HCT116 (cell line): ENCODE results near the gene ZNF782. TPM values are rescaled to one million over a fixed set of nuclear protein-coding genes. Genes with fewer than 3 reads are reported as not detected.

Source experiments
- ATAC-seq: fragments of 200-7000 bp; cut with Tn5 transposase; 2 replicates; pipeline ENCODE4 v1.9.1; 2020; ENCODE audit warnings: mild to moderate bottlenecking, moderate library complexity
- BruUV-seq: library from RNA; stranded (reverse); fragments of 400-500 nt; replicated peaks from 2 replicates; lab custom pipeline; 2021; lab: Mats Ljungman, UMichigan
- CTCF ChIA-PET: fragments of 300-600 bp; sonication (Branson Sonifier 250); formaldehyde crosslinking; loops from one replicate; lab custom pipeline; 2021; ENCODE audit warnings: antibody characterized with exemption; lab: Charles Lee
- POLR2A ChIA-PET: fragments of 300-600, 350-600 bp; sonication (Branson Sonifier 250); formaldehyde crosslinking; loops from one replicate; lab custom pipeline; 2021; ENCODE audit warnings: antibody characterized with exemption; lab: Charles Lee
- RAD21 ChIA-PET, 2 experiments: fragments of 300-600 bp; sonication (Branson Sonifier 250); formaldehyde crosslinking; loops; one replicate each; lab custom pipeline; 2023; ENCODE audit warnings: low total read pairs in 2 of 2; ENCODE audit not compliant: uncharacterized antibody in 2 of 2, unreplicated experiment in 2 of 2, low non-redundant PET in 1 of 2; lab: Charles Lee
- DNase-seq: peaks from one replicate; pipeline ENCODE4 v3.0.0-alpha.2; 2010; ENCODE audit warnings: low read depth, low spot score
- H2AFZ ChIP-seq: fragments of 200-600 bp; shearing (Covaris generic), sonication (generic); 2 replicates; pipeline ENCODE4 v1.6.1; 2017; ENCODE audit warnings: low read depth, mixed run types, mixed read lengths, antibody characterized with exemption, low read length; ENCODE audit not compliant: poor library complexity, severe bottlenecking
- H3K27ac ChIP-seq: 2 replicates; pipeline ENCODE4 v1.5.1; 2012; ENCODE audit warnings: low read depth, low read length
- H3K27me3 ChIP-seq: fragments of 200-600 bp; sonication (generic); 2 replicates; pipeline ENCODE4 v1.6.1; 2016; ENCODE audit warnings: mixed run types, low read length, mixed read lengths; ENCODE audit not compliant: insufficient read depth
- H3K36me3 ChIP-seq, 2 experiments: fragments of 200-500 bp in 1 of 2; fragments of 200-600 bp in 1 of 2; sonication (Bioruptor generic) in 1 of 2; sonication (generic) in 1 of 2; 2 replicates each; pipeline versions ENCODE4 v1.5.1 to v1.6.1; 2014 to 2016; ENCODE audit warnings: low read length in 2 of 2, inconsistent platforms in 1 of 2, mixed read lengths in 1 of 2, mixed run types in 1 of 2; ENCODE audit not compliant: insufficient read depth in 2 of 2, control insufficient read depth in 1 of 2
- H3K4me1 ChIP-seq, 2 experiments: fragments of 200-600 bp in 1 of 2; sonication (generic) in 1 of 2; 2 replicates each; pipeline versions ENCODE4 v1.5.1 to v1.6.1; 2012 to 2017; ENCODE audit warnings: low read length in 2 of 2, inconsistent platforms in 1 of 2, mild to moderate bottlenecking in 1 of 2, mixed read lengths in 1 of 2, mixed run types in 1 of 2, moderate library complexity in 1 of 2; ENCODE audit not compliant: insufficient read depth in 2 of 2, control insufficient read depth in 1 of 2
- H3K4me2 ChIP-seq: fragments of 200-600 bp; sonication (generic); 2 replicates; pipeline ENCODE4 v1.6.1; 2017; ENCODE audit warnings: mixed run types, low read length, mixed read lengths
- H3K4me3 ChIP-seq, 2 experiments: fragments of 200-600 bp in 1 of 2; sonication (generic) in 1 of 2; replicated peaks in 1 of 2; 2 replicates each; pipeline ENCODE4 v1.5.1; 2011 to 2016; ENCODE audit warnings: low read length in 2 of 2, control low read depth in 1 of 2, low read depth in 1 of 2, mild to moderate bottlenecking in 1 of 2, mixed read lengths in 1 of 2, mixed run types in 1 of 2
- H3K79me2 ChIP-seq: fragments of 200-600 bp; sonication (generic); 2 replicates; pipeline ENCODE4 v1.6.1; 2017; ENCODE audit warnings: mild to moderate bottlenecking, mixed run types, low read length, moderate library complexity, mixed read lengths; ENCODE audit not compliant: insufficient read depth
- H3K9ac ChIP-seq: fragments of 200-600 bp; sonication (generic); 2 replicates; pipeline ENCODE4 v1.6.1; 2016; ENCODE audit warnings: low read length, mixed read lengths
- H3K9me2 ChIP-seq: fragments of 200-600 bp; sonication (generic), shearing (Covaris generic); 2 replicates; pipeline ENCODE4 v1.6.1; 2017; ENCODE audit warnings: mixed run types, mild to moderate bottlenecking, moderate library complexity; ENCODE audit not compliant: insufficient read depth
- H3K9me3 ChIP-seq, 2 experiments: fragments of 200-500 bp in 1 of 2; fragments of 200-600 bp in 1 of 2; sonication (Bioruptor generic) in 1 of 2; sonication (generic) in 1 of 2; 2 replicates each; pipeline ENCODE4 v1.6.1; 2014 to 2017; ENCODE audit warnings: low read length in 2 of 2, mixed read lengths in 2 of 2, inconsistent platforms in 1 of 2, low read depth in 1 of 2, mild to moderate bottlenecking in 1 of 2, mixed run types in 1 of 2, moderate library complexity in 1 of 2; ENCODE audit not compliant: control insufficient read depth in 1 of 2, insufficient read depth in 1 of 2
- H4K20me1 ChIP-seq: fragments of 200-600 bp; sonication (generic), shearing (Covaris generic); 2 replicates; pipeline ENCODE4 v1.6.1; 2017; ENCODE audit warnings: mixed run types, mild to moderate bottlenecking, moderate library complexity; ENCODE audit not compliant: insufficient read depth
- ATF3 ChIP-seq: IDR thresholded peaks from 2 replicates; pipeline ENCODE4 v1.6.1; 2012
- CBX3 ChIP-seq: IDR thresholded peaks from 2 replicates; pipeline ENCODE4 v1.6.1; 2012; ENCODE audit warnings: low read depth
- CTCF ChIP-seq, 3 experiments: fragments of 200-600 bp in 1 of 3; sonication (generic) in 1 of 3; IDR thresholded peaks in 2 of 3; conservative IDR thresholded peaks in 1 of 3; 2 replicates each; pipeline ENCODE4 v1.5.1; 2012 to 2017; ENCODE audit warnings: low read depth in 2 of 3, low read length in 2 of 3, antibody characterized with exemption in 1 of 3, borderline replicate concordance in 1 of 3, control low read depth in 1 of 3, mild to moderate bottlenecking in 1 of 3, mixed read lengths in 1 of 3, mixed run types in 1 of 3, moderate library complexity in 1 of 3; ENCODE audit not compliant: insufficient read depth in 1 of 3
- EGR1 ChIP-seq: IDR thresholded peaks from 2 replicates; pipeline ENCODE4 v1.6.1; 2012; ENCODE audit warnings: low read depth
- ELF1 ChIP-seq: IDR thresholded peaks from 2 replicates; pipeline ENCODE4 v1.6.1; 2012; ENCODE audit warnings: low read depth, borderline replicate concordance
- EZH2 ChIP-seq: fragments of 200-600 bp; sonication (generic); IDR thresholded peaks from 2 replicates; pipeline ENCODE4 v1.6.1; 2017; ENCODE audit warnings: antibody characterized with exemption, mixed run types
- EZH2phosphoT487 ChIP-seq: fragments of 200-600 bp; IDR thresholded peaks from 2 replicates; pipeline ENCODE4 v1.6.1; 2018; ENCODE audit warnings: antibody characterized with exemption, borderline replicate concordance
- FOSL1 ChIP-seq: IDR thresholded peaks from 2 replicates; pipeline ENCODE4 v1.6.1; 2012; ENCODE audit warnings: low read depth
- MAX ChIP-seq: IDR thresholded peaks from 2 replicates; pipeline ENCODE4 v1.6.1; 2012
- POLR2A ChIP-seq: IDR thresholded peaks from 2 replicates; pipeline ENCODE4 v1.7.0; 2011; ENCODE audit warnings: borderline replicate concordance; ENCODE audit not compliant: insufficient read depth, insufficient read length; ENCODE audit errors: extremely low read depth
- RAD21 ChIP-seq: IDR thresholded peaks from 2 replicates; pipeline ENCODE4 v1.6.1; 2012; ENCODE audit warnings: low read depth, mild to moderate bottlenecking
- REST ChIP-seq: IDR thresholded peaks from 2 replicates; pipeline ENCODE4 v1.6.1; 2012; ENCODE audit warnings: low read depth
- SIN3A ChIP-seq: IDR thresholded peaks from 2 replicates; pipeline ENCODE4 v1.6.1; 2012; ENCODE audit warnings: low read depth
- SRF ChIP-seq: IDR thresholded peaks from 2 replicates; pipeline ENCODE4 v1.6.1; 2012; ENCODE audit warnings: low read depth
- TCF7L2 ChIP-seq: IDR thresholded peaks from 2 replicates; pipeline ENCODE4 v1.7.0; 2011; ENCODE audit warnings: borderline replicate concordance, inconsistent platforms; ENCODE audit not compliant: insufficient read depth, insufficient read length; ENCODE audit errors: extremely low read depth
- YY1 ChIP-seq: IDR thresholded peaks from 2 replicates; pipeline ENCODE4 v1.6.1; 2011; ENCODE audit warnings: low read length, low read depth, moderate library complexity, mild to moderate bottlenecking; ENCODE audit not compliant: insufficient replicate concordance; ENCODE audit errors: extremely low read depth
- ZBTB33 ChIP-seq: IDR thresholded peaks from 2 replicates; pipeline ENCODE4 v1.6.1; 2011; ENCODE audit warnings: mild to moderate bottlenecking, low read length, moderate library complexity; ENCODE audit not compliant: insufficient replicate concordance; ENCODE audit errors: extremely low read depth
- ZFX ChIP-seq: fragments of 450-650 bp; IDR thresholded peaks from 2 replicates; pipeline ENCODE4 v1.6.1; 2017
- ZNF274 ChIP-seq: fragments of 200-500 bp; sonication (Bioruptor generic); IDR thresholded peaks from 2 replicates; pipeline ENCODE4 v1.6.1; 2014; ENCODE audit warnings: mild to moderate bottlenecking, low read depth, low read length, inconsistent platforms
- intact Hi-C: fragments of 100-400 bp; cut with micrococcal nuclease; formaldehyde crosslinking; loops from 2 replicates; pipeline ENCODE4 v1.10.0; 2022
- total RNA-seq: library from RNA; stranded (reverse); gene quantifications from one replicate; pipeline ENCODE4 v1.2.1, GENCODE V29; 2021; ENCODE audit not compliant: unreplicated experiment

Gene ZNF782
- total RNA-seq, 1 experiment from 2014 or later = 3.7 TPM

- BruUV-seq = no TSS peak
- Histone ChIP-seq H3K27me3 (no peaks in the 10 kb centered on the region), H3K4me2 (no peak overlapping the region), H3K79me2 (no peaks in the 10 kb centered on the region), H3K36me3 (no peaks in the 10 kb centered on the region), H3K9ac (no peak overlapping the region), H4K20me1 (no peaks in the 10 kb centered on the region), H3K4me1 (no peaks in the 10 kb centered on the region), H3K9me3 (peaks cover 4 to 6% of the 10 kb centered on the region in 2 experiments; a peak in 2 of 4 replicates), H3K4me3 (no peak overlapping the region), H3K27ac (no peak overlapping the region), H3K9me2 (no peaks in the 10 kb centered on the region), H2AFZ (no peak overlapping the region)
- DNase-seq (no peak), ATAC-seq (no peak)
- ChIA-PET CTCF (no interaction called here), POLR2A (no interaction called here), RAD21 (no interaction called here)
- TF ChIP-seq ELF1 = no peak
- no peak for TF ChIP-seq MAX
- TF ChIP-seq FOSL1 = no peak
- TF ChIP-seq EGR1 = no peak
- no peak for TF ChIP-seq ZFX
- no peak for TF ChIP-seq SRF
- no peak for TF ChIP-seq EZH2
- no peak for TF ChIP-seq ATF3
- no peak for TF ChIP-seq CBX3
- TF ChIP-seq POLR2A = no peak
- TF ChIP-seq YY1 = no peak
- TF ChIP-seq SIN3A = no peak
- TF ChIP-seq ZNF274 = no peak
- no peak for TF ChIP-seq CTCF (IDR thresholded peaks at IDR 0.05 in 2 of 3, conservative IDR thresholded peaks at IDR 0.05 in 1 of 3; ENCODE audit: borderline replicate concordance in 1 of 3, insufficient read depth in 1 of 3, low read depth in 2 of 3, low read length in 2 of 3)
- TF ChIP-seq RAD21 = no peak
- no peak for TF ChIP-seq REST
- TF ChIP-seq TCF7L2 = no peak
- TF ChIP-seq EZH2phosphoT487 = no peak
- TF ChIP-seq ZBTB33 = no peak
- intact Hi-C loops = no loop called here
Observed at GRCh38 chr9:96784021-96784420, 70.3 kb downstream of the ZNF782 start.
